HepG2 (cell line): ENCODE results near the gene CAPN10. TPM values are rescaled to one million over a fixed set of nuclear protein-coding genes. Genes with fewer than 3 reads are reported as not detected.

ENCODE experiments used
- ATAC-seq: fragments of 200-7000 bp; cut with Tn5 transposase; 3 replicates; pipeline ENCODE4 v1.9.1; 2020; ENCODE audit warnings: mild to moderate bottlenecking, moderate library complexity
- BruUV-seq: library from RNA; stranded (reverse); fragments of 400-500 nt; replicated peaks from 2 replicates; lab custom pipeline; 2021; lab: Mats Ljungman, UMichigan
- CTCF ChIA-PET: fragments of 300-600 bp; formaldehyde crosslinking; extraction: SDS; loops from one replicate; lab custom pipeline; 2021; ENCODE audit warnings: low total read pairs, inconsistent platforms, low intra/inter-chr PET ratio; lab: Yijun Ruan, JAX
- POLR2A ChIA-PET: fragments of 350-600 bp; sonication (Branson Sonifier 250); formaldehyde crosslinking; loops from one replicate; lab custom pipeline; 2020; ENCODE audit warnings: antibody characterized with exemption, inconsistent platforms; lab: Yijun Ruan, JAX
- DNase-seq: peaks from one replicate; pipeline ENCODE4 v3.0.0-alpha.2; 2015; ENCODE audit warnings: low spot score
- FAIRE-seq: peaks from 3 replicates; lab custom pipeline; 2011; peaks lifted over from hg19 to GRCh38; lab: Jason Lieb, UNC
- H2AFZ ChIP-seq: one replicate; pipeline ENCODE4 v1.6.1; 2011; ENCODE audit warnings: low read length, inconsistent platforms
- H3K27ac ChIP-seq: fragments of 300-600 bp; 3 replicates; pipeline ENCODE4 v1.8.0; 2011; ENCODE audit warnings: mixed run types, mild to moderate bottlenecking, mixed read lengths, low read length, inconsistent platforms; ENCODE audit not compliant: insufficient read depth; ENCODE audit errors: extremely low read length
- H3K27me3 ChIP-seq, 2 experiments: fragments of 200-600 bp in 1 of 2; 2 replicates in 1 of 2; 3 replicates in 1 of 2; pipeline versions ENCODE4 v1.6.0 to v1.8.0; 2011; ENCODE audit warnings: low read length in 2 of 2, mild to moderate bottlenecking in 2 of 2, moderate library complexity in 2 of 2, inconsistent platforms in 1 of 2; ENCODE audit not compliant: insufficient read depth in 2 of 2, control insufficient read depth in 1 of 2
- H3K36me3 ChIP-seq, 2 experiments: fragments of 200-600 bp in 1 of 2; replicated peaks in 1 of 2; 2 replicates in 1 of 2; 3 replicates in 1 of 2; pipeline versions ENCODE4 v1.5.1 to v1.8.0; 2011; ENCODE audit warnings: low read length in 2 of 2, inconsistent platforms in 1 of 2; ENCODE audit not compliant: insufficient read depth in 2 of 2, control insufficient read depth in 1 of 2
- H3K4me1 ChIP-seq: 2 replicates; pipeline ENCODE4 v1.5.1; 2012; ENCODE audit warnings: low read length, inconsistent platforms; ENCODE audit not compliant: insufficient read depth
- H3K4me2 ChIP-seq: 2 replicates; pipeline ENCODE4 v1.6.0; 2011; ENCODE audit warnings: low read depth, low read length, inconsistent platforms
- H3K4me3 ChIP-seq, 3 experiments: fragments of 200-600 bp in 1 of 3; sonication (generic), shearing (Covaris generic) in 1 of 3; replicated peaks in 1 of 3; 2 replicates each; pipeline ENCODE4 v1.5.1; 2011 to 2016; ENCODE audit warnings: low read length in 3 of 3, inconsistent platforms in 2 of 3, low read depth in 2 of 3, mild to moderate bottlenecking in 2 of 3, control low read depth in 1 of 3, mixed read lengths in 1 of 3; ENCODE audit not compliant: insufficient read depth in 1 of 3
- H3K79me2 ChIP-seq: one replicate; pipeline ENCODE4 v1.6.1; 2011; ENCODE audit warnings: low read length, inconsistent platforms; ENCODE audit not compliant: insufficient read depth
- H3K9ac ChIP-seq: 2 replicates; pipeline ENCODE4 v1.6.0; 2011; ENCODE audit warnings: mild to moderate bottlenecking, low read depth, low read length, inconsistent platforms; ENCODE audit not compliant: insufficient read depth
- H3K9me3 ChIP-seq: 2 replicates; pipeline ENCODE4 v1.5.1; 2012; ENCODE audit warnings: mild to moderate bottlenecking, low read length
- H4K20me1 ChIP-seq: 2 replicates; pipeline ENCODE4 v1.6.0; 2011; ENCODE audit warnings: inconsistent platforms, mild to moderate bottlenecking, low read length, moderate library complexity; ENCODE audit not compliant: insufficient read depth
- ASH2L ChIP-seq: fragments of 300-600, 200-600 bp; sonication (generic); IDR thresholded peaks from 2 replicates; pipeline ENCODE4 v1.7.0; 2017; ENCODE audit warnings: low read depth, mild to moderate bottlenecking, moderate library complexity, mixed read lengths, low read length; ENCODE audit not compliant: insufficient read length
- KDM3A ChIP-seq: IDR thresholded peaks from 2 replicates; pipeline ENCODE4 v1.6.1; 2018; ENCODE audit warnings: low read depth, missing compliant biosample characterization
- MIER2 ChIP-seq: IDR thresholded peaks from 2 replicates; pipeline ENCODE4 v1.6.1; 2016; ENCODE audit warnings: missing biosample characterization, missing genetic modification reagents
- RORA ChIP-seq: sonication (generic); formaldehyde crosslinking; IDR thresholded peaks from 2 replicates; pipeline ENCODE4 v1.5.0; 2020; ENCODE audit warnings: mild to moderate bottlenecking, missing genetic modification reagents, moderate library complexity
- ZBTB46 ChIP-seq: sonication (generic); formaldehyde crosslinking; IDR thresholded peaks from 2 replicates; pipeline ENCODE4 v1.4.0; 2020; ENCODE audit warnings: mild to moderate bottlenecking, missing genetic modification reagents, borderline replicate concordance
- ZC3H4 ChIP-seq: sonication (generic); formaldehyde crosslinking; IDR thresholded peaks from 2 replicates; pipeline ENCODE4 v1.4.0; 2020; ENCODE audit warnings: missing genetic modification reagents, borderline replicate concordance
- ZHX1 ChIP-seq: sonication (generic); formaldehyde crosslinking; IDR thresholded peaks from 2 replicates; pipeline ENCODE4 v1.8.1; 2022; ENCODE audit warnings: low read depth, mild to moderate bottlenecking, missing genetic modification reagents
- ZKSCAN1 ChIP-seq: fragments of 150-350 bp; IDR thresholded peaks from 2 replicates; pipeline ENCODE4 v1.6.1; 2014; ENCODE audit warnings: low read length
- ZNF124 ChIP-seq: sonication (generic); formaldehyde crosslinking; IDR thresholded peaks from 2 replicates; pipeline ENCODE4 v1.4.0; 2020; ENCODE audit warnings: missing genetic modification reagents
- ZNF850 ChIP-seq: sonication (generic); formaldehyde crosslinking; conservative IDR thresholded peaks from 2 replicates; pipeline ENCODE4 v1.9.0; 2021; ENCODE audit warnings: mild to moderate bottlenecking, missing genetic modification reagents
- WGBS: methylation state at CpG from one replicate; pipeline ENCODE4 v1.1.6; 2017; ENCODE audit warnings: low lambda C conversion rate; 5-methylcytosine and 5-hydroxymethylcytosine counted together
- in situ Hi-C: cut with HindIII; loops from 2 replicates; pipeline ENCODE4 v1.10.0; 2017; ENCODE audit warnings: low pct_unique_long_range_greater_than_20kb; ENCODE audit not compliant: extremely low pct_ligation_motif_present
- intact Hi-C: fragments of 100-400 bp; cut with micrococcal nuclease; formaldehyde crosslinking; loops from one replicate; pipeline ENCODE4 v1.10.0; 2022; ENCODE audit not compliant: unreplicated experiment
- polyA plus RNA-seq, 8 experiments: library from polyadenylated mRNA; depleted of rRNA in 3 of 8; stranded (reverse) in 7 of 8; unstranded in 1 of 8; fragments of >200 nt; fragmentation: Illumina TruSeq in 4 of 8; extraction: Trizol in 4 of 8; gene quantifications; 2 replicates each; pipeline versions ENCODE4 v1.2.1 to v1.2.3, GENCODE V29; 2011 to 2016; ENCODE audit warnings: low read depth in 4 of 8, missing spikeins in 1 of 8, mixed read lengths in 1 of 8; ENCODE audit not compliant: insufficient read depth in 1 of 8
- total RNA-seq, 5 experiments: library from RNA; depleted of rRNA; stranded (reverse); fragments of >200 nt; fragmentation: Illumina TruSeq; extraction: Trizol; gene quantifications; 2 replicates each; pipeline ENCODE4 v1.2.3, GENCODE V29; 2016; ENCODE audit warnings: low read depth in 1 of 5
- TF ChIP-seq, protein P1 (sequence below): sonication (generic); formaldehyde crosslinking; IDR thresholded peaks from 2 replicates; pipeline ENCODE4 v1.4.0; 2020; ENCODE audit warnings: mild to moderate bottlenecking, missing genetic modification reagents
- TF ChIP-seq, protein P2 (sequence below): sonication (generic); formaldehyde crosslinking; IDR thresholded peaks from 2 replicates; pipeline ENCODE4 v1.4.0; 2020; ENCODE audit warnings: missing genetic modification reagents
- TF ChIP-seq, protein P3 (sequence below): IDR thresholded peaks from 2 replicates; pipeline ENCODE4 v1.6.1; 2018; ENCODE audit warnings: missing genetic modification reagents

CAPN10 gene
- total and polyA plus RNA-seq, 2 of the 13 experiments (the other 11 are each of a cell fraction or from before 2014, with no cell fraction given): 27.6 to 32.4 TPM

DNA sequence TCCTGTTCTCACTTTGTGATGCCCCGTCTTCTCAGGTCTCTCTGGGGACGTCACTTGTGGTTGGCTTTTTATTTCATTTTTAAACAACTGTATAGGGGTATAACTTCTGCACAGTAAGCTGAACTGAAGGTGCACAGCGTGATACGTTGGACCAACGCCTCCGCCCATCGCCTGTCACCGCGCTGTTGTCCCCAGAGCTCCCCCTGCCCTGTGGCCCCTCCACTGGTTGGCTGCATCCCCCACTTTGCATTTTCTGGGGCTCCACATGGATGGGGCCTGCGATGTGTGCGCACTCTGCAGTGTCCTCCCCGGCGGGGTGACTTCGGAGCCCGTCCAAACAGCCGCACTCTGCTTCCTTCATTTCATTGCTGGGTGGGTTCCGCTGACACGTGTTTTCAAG is 53.0 kb downstream of the CAPN10 start:
- Histone ChIP-seq H3K4me2 (no peak overlapping the region), H3K9me3 (peaks cover 10% of the 10 kb centered on the region), H3K9ac (no peak overlapping the region), H4K20me1 (no peaks in the 10 kb centered on the region; the same call in 1 of the 2 replicates), H3K79me2 (no peaks in the 10 kb centered on the region), H3K4me3 (no peak overlapping the region), H3K27ac (no peak overlapping the region), H3K4me1 (no peaks in the 10 kb centered on the region), H2AFZ (no peak overlapping the region), H3K36me3 (no peaks in the 10 kb centered on the region), H3K27me3 (peaks cover 32 to 59% of the 10 kb centered on the region in 2 experiments)
- intact Hi-C loops (no loop called here), in situ Hi-C loops (no loop called here)
- FAIRE-seq (no peak), ATAC-seq (no peak), DNase-seq (no peak)
- BruUV-seq: no TSS peak
- CTCF ChIA-PET: no interaction called here
- POLR2A ChIA-PET: no interaction called here
- WGBS: 75% methylated on average over 18 of the region's 18 CpGs
- no peak for TF ChIP-seq ZNF124 (CRISPR knock-in tag)
- TF ChIP-seq, protein P1, sequence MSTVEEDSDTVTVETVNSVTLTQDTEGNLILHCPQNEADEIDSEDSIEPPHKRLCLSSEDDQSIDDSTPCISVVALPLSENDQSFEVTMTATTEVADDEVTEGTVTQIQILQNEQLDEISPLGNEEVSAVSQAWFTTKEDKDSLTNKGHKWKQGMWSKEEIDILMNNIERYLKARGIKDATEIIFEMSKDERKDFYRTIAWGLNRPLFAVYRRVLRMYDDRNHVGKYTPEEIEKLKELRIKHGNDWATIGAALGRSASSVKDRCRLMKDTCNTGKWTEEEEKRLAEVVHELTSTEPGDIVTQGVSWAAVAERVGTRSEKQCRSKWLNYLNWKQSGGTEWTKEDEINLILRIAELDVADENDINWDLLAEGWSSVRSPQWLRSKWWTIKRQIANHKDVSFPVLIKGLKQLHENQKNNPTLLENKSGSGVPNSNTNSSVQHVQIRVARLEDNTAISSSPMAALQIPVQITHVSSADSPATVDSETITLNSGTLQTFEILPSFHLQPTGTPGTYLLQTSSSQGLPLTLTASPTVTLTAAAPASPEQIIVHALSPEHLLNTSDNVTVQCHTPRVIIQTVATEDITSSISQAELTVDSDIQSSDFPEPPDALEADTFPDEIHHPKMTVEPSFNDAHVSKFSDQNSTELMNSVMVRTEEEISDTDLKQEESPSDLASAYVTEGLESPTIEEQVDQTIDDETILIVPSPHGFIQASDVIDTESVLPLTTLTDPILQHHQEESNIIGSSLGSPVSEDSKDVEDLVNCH (CRISPR knock-in tag): no peak
- no peak for TF ChIP-seq KDM3A (CRISPR knock-in tag)
- TF ChIP-seq ZHX1 (CRISPR knock-in tag): no peak
- no peak for TF ChIP-seq ZKSCAN1
- TF ChIP-seq ASH2L: no peak
- TF ChIP-seq ZNF850 (CRISPR knock-in tag): no peak
- TF ChIP-seq, protein P2, sequence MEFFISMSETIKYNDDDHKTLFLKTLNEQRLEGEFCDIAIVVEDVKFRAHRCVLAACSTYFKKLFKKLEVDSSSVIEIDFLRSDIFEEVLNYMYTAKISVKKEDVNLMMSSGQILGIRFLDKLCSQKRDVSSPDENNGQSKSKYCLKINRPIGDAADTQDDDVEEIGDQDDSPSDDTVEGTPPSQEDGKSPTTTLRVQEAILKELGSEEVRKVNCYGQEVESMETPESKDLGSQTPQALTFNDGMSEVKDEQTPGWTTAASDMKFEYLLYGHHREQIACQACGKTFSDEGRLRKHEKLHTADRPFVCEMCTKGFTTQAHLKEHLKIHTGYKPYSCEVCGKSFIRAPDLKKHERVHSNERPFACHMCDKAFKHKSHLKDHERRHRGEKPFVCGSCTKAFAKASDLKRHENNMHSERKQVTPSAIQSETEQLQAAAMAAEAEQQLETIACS: no peak
- no peak for TF ChIP-seq MIER2 (CRISPR knock-in tag)
- no peak for TF ChIP-seq ZC3H4
- no peak for TF ChIP-seq ZBTB46 (CRISPR knock-in tag)
- no peak for TF ChIP-seq RORA (CRISPR knock-in tag)
- TF ChIP-seq, protein P3, sequence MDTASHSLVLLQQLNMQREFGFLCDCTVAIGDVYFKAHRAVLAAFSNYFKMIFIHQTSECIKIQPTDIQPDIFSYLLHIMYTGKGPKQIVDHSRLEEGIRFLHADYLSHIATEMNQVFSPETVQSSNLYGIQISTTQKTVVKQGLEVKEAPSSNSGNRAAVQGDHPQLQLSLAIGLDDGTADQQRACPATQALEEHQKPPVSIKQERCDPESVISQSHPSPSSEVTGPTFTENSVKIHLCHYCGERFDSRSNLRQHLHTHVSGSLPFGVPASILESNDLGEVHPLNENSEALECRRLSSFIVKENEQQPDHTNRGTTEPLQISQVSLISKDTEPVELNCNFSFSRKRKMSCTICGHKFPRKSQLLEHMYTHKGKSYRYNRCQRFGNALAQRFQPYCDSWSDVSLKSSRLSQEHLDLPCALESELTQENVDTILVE (CRISPR knock-in tag): no peak
